ENCODE results near the gene UAP1.

GRCh38 chr1:162573136-162573535, 11.6 kb downstream of the UAP1 start:
- no peak for TF ChIP-seq POLR2A (IDR thresholded peaks at IDR 0.05; ENCODE audit: low read length)
- TF ChIP-seq GATA1 (IDR thresholded peaks at IDR 0.05; ENCODE audit: low read depth, low read length), result no peak
